Kidney (tissue), 14 donors: ENCODE results near the gene VAV2. TPM values are rescaled to one million over a fixed set of nuclear protein-coding genes. Genes with fewer than 3 reads are reported as not detected.

Experiments used
- DNase-seq, 5 donors: peaks; one replicate each; pipeline ENCODE4 v3.0.0-alpha.2; 2013 to 2020
- FAIRE-seq: peaks from 2 replicates; lab custom pipeline; 2012; peaks lifted over from hg19 to GRCh38; lab: Jason Lieb, UNC
- H3K27ac ChIP-seq, 2 donors: one replicate each; pipeline ENCODE4 v1.7.0; 2013; ENCODE audit warnings: low read depth in 2 of 2, low read length in 2 of 2, inconsistent platforms in 1 of 2
- H3K27me3 ChIP-seq: one replicate; pipeline ENCODE4 v1.7.1; 2013; ENCODE audit warnings: low read length, inconsistent platforms; ENCODE audit not compliant: control insufficient read depth, insufficient read depth
- H3K36me3 ChIP-seq, 3 donors: one replicate each; pipeline versions ENCODE4 v1.7.0 to v1.7.1; 2013; ENCODE audit warnings: low read length in 3 of 3, control low read depth in 1 of 3, inconsistent platforms in 1 of 3; ENCODE audit not compliant: insufficient read depth in 3 of 3, control insufficient read depth in 2 of 3
- H3K4me1 ChIP-seq, 3 donors: one replicate each; pipeline versions ENCODE4 v1.7.0 to v1.7.1; 2013; ENCODE audit warnings: low read length in 3 of 3, inconsistent platforms in 1 of 3, low read depth in 1 of 3; ENCODE audit not compliant: control insufficient read depth in 2 of 3, insufficient read depth in 2 of 3
- H3K4me3 ChIP-seq, 3 donors: one replicate each; pipeline versions ENCODE4 v1.7.0 to v1.8.1; 2013; ENCODE audit warnings: low read length in 3 of 3, control low read depth in 1 of 3, inconsistent platforms in 1 of 3
- H3K9ac ChIP-seq, 3 donors: one replicate each; pipeline versions ENCODE4 v1.7.0 to v1.7.1; 2013; ENCODE audit warnings: low read length in 3 of 3, control low read depth in 1 of 3, inconsistent platforms in 1 of 3
- H3K9me3 ChIP-seq, 3 donors: one replicate each; pipeline versions ENCODE4 v1.7.0 to v1.7.1; 2013; ENCODE audit warnings: low read length in 3 of 3, control low read depth in 1 of 3, inconsistent platforms in 1 of 3; ENCODE audit not compliant: control insufficient read depth in 2 of 3, insufficient read depth in 1 of 3
- intact Hi-C: fragments of 100-400 bp; cut with DNase I; formaldehyde crosslinking; loops from one replicate; pipeline ENCODE4 v1.11.1; 2022
- polyA plus RNA-seq: library from polyadenylated mRNA; stranded (reverse); fragments of 350-450 nt; fragmentation: Illumina TruSeq; extraction: RNeasy Lipid Tissue Mini Kit (QIAGEN cat#74804); gene quantifications from one replicate; pipeline ENCODE4 v1.2.3, GENCODE V29; 2014; ENCODE audit warnings: low read depth, low replicate concordance; ENCODE audit not compliant: insufficient read depth
- total RNA-seq: library from RNA; stranded (reverse); fragmentation: NEBNext Ultra II Directional; extraction: Animal tissue kit (Norgen Biotek cat#: 25700); gene quantifications from one replicate; pipeline ENCODE4 v1.2.1, GENCODE V29; 2021
- TF ChIP-seq, protein P1 (sequence below): IDR thresholded peaks from 3 replicates; pipeline ENCODE4 v1.5.1; 2012; ENCODE audit warnings: mild to moderate bottlenecking, moderate library complexity, borderline replicate concordance; ENCODE audit not compliant: insufficient read depth; ENCODE audit errors: extremely low read depth
- donor health status: control.
- donor health status: control.
- donor health status: control.
- donor health status: control.
- donor health status: control.
- donor health status: DM: yes; HTN: yes; CAD: no.
- donor health status: Normal renal cell carcinoma (clear cell type).

The VAV2 gene
- total and polyA plus RNA-seq, 2 donors from 2014 or later, result 22.3 to 47.1 TPM

- Histone ChIP-seq H3K9ac (no peak overlapping the region), H3K4me3 (no peak overlapping the region), H3K27me3 (no peaks in the 10 kb centered on the region), H3K27ac (no peak overlapping the region), H3K36me3 (no peaks in the 10 kb centered on the region), H3K4me1 (peaks cover 0 to 52% (median 40%) of the 10 kb centered on the region in 3 donors), H3K9me3 (no peaks in the 10 kb centered on the region)
- intact Hi-C loops, result no loop called here
- FAIRE-seq, result no peak
- TF ChIP-seq, protein P1, sequence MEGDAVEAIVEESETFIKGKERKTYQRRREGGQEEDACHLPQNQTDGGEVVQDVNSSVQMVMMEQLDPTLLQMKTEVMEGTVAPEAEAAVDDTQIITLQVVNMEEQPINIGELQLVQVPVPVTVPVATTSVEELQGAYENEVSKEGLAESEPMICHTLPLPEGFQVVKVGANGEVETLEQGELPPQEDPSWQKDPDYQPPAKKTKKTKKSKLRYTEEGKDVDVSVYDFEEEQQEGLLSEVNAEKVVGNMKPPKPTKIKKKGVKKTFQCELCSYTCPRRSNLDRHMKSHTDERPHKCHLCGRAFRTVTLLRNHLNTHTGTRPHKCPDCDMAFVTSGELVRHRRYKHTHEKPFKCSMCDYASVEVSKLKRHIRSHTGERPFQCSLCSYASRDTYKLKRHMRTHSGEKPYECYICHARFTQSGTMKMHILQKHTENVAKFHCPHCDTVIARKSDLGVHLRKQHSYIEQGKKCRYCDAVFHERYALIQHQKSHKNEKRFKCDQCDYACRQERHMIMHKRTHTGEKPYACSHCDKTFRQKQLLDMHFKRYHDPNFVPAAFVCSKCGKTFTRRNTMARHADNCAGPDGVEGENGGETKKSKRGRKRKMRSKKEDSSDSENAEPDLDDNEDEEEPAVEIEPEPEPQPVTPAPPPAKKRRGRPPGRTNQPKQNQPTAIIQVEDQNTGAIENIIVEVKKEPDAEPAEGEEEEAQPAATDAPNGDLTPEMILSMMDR, result no peak
- peak in 2 of 5 donors; percentile 10 to 41 for DNase-seq
These were observed 13.8 kb downstream of the VAV2 start for GRCh38 chr9:133978226-133978898.

- TF ChIP-seq, protein P1, result no peak
- intact Hi-C loops, result no loop called here
- Histone ChIP-seq H3K27ac (no peak overlapping the region), H3K27me3 (no peaks in the 10 kb centered on the region), H3K4me3 (no peak overlapping the region), H3K9ac (no peak overlapping the region), H3K36me3 (no peaks in the 10 kb centered on the region), H3K9me3 (no peaks in the 10 kb centered on the region), H3K4me1 (peaks cover 0 to 58% (median 47%) of the 10 kb centered on the region in 3 donors)
- FAIRE-seq (no peak), DNase-seq (peak in 2 of 5 donors; percentile 53 to 66)
These were observed 14.5 kb downstream of the VAV2 start for GRCh38 chr9:133977421-133978201.

GRCh38 chr9:133976887-133977286 is 15.2 kb downstream of the VAV2 start:
- TF ChIP-seq, protein P1, result no peak
- H3K9ac ChIP-seq, result no peak overlapping the region
- H3K9me3 ChIP-seq, result no peaks in the 10 kb centered on the region
- H3K27ac ChIP-seq, result no peak overlapping the region
- H3K27me3 ChIP-seq, result no peaks in the 10 kb centered on the region
- no peaks in the 10 kb centered on the region for H3K36me3 ChIP-seq
- no peak overlapping the region for H3K4me3 ChIP-seq
- peaks cover 0 to 60% (median 46%) of the 10 kb centered on the region in 3 donors for H3K4me1 ChIP-seq
- intact Hi-C loops, result no loop called here
- FAIRE-seq, result no peak
- peak in 3 of 5 donors; percentile 26 to 68 (median 57) for DNase-seq
